Sciatic nerve (tissue), 2 donors: ENCODE data around the gene FRA10AC1. TPM values are rescaled to one million over a fixed set of nuclear protein-coding genes. Genes with fewer than 3 reads are reported as not detected.
"Not testable (repeated sequence)": the region's sequence is repeated elsewhere in the genome, so short reads cannot be mapped to it uniquely, and the experiment has no call there.

ENCODE experiments used
- ATAC-seq: fragments of 200-7000 bp; cut with Tn5 transposase; one replicate; pipeline ENCODE4 v1.9.1; 2020; ENCODE audit warnings: mild to moderate bottlenecking, moderate library complexity
- DNase-seq: peaks from one replicate; pipeline ENCODE4 v3.0.0-alpha.2; 2020; ENCODE audit warnings: low spot score
- intact Hi-C: fragments of 100-400 bp; cut with DNase I; formaldehyde crosslinking; loops from one replicate; pipeline ENCODE4 v1.14.2; 2022
- total RNA-seq: library from RNA; stranded (reverse); fragmentation: NEBNext Ultra II Directional; extraction: Animal tissue kit (Norgen Biotek cat#: 25700); gene quantifications from one replicate; pipeline ENCODE4 v1.2.1, GENCODE V29; 2021
- donor health status: DM: no; HTN: no; CAD: no.
- donor health status: DM: no; HTN: no; CAD: no.

FRA10AC1 gene
- total RNA-seq, 1 donor from 2014 or later = 40.9 TPM

DNA sequence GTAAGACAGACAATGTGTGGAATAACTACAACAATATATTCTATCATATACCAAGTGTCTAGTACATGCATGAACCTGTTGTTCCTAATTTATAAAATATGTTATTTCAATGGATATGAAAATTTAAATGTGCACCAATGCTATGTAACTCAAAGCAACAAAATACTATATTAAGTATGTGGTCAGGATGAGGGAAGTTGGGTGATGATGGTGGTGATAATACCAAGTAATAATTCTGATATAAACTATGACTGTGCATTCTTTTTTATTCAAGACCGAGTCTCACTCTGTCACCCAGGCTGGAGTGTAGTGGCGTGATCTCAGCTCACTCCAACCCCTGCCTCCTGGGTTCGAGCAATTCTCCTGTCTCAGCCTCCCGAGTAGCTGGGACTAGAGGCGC is 2.1 kb upstream of the FRA10AC1 start:
- DNase-seq (no peak), ATAC-seq (no peak)
- intact Hi-C loops = no loop called here

DNA sequence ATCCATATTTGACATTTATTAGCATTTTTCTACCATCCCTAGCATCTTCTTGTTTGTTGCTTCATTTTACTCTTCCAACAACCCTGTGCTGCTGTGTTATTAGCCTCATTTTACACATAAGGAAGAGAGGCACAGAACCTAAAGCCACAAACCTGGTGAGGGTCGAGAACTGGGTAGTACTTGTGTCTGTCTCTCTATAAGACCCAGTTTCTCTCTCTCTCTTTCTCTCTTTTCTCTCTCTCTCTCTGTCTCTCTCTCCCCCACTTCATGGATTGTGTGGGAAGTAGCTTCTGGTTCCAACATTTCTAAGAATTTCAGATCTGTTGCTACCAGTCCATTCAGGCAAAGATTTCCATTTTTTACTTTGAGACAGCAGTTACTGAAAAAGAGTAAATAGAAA is 1.4 kb upstream of the FRA10AC1 start:
- DNase-seq = no peak
- intact Hi-C loops = no loop called here
- no peak for ATAC-seq

DNA sequence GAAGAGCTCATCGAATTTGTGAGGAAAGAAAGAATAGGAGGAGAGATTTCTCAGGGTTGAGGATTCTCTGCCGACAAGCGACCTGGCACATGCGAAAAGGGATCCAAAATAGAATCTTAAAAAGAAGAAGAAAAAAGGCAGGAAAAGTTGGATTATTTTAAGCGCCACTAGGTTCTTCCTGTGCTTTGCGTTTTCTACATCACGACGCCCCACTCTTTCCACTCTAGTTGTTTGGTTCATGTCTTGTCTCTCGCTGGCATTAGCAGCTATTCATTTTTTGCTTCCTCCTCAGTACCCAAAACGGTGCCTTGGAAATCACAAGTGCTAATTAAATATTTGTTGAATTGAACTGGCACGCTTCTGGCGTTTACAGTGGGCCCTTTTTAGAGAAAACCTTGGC is 674 bp upstream of the FRA10AC1 start:
- peak; percentile 26 for ATAC-seq
- DNase-seq = no peak
- intact Hi-C loops = no loop called here

DNA sequence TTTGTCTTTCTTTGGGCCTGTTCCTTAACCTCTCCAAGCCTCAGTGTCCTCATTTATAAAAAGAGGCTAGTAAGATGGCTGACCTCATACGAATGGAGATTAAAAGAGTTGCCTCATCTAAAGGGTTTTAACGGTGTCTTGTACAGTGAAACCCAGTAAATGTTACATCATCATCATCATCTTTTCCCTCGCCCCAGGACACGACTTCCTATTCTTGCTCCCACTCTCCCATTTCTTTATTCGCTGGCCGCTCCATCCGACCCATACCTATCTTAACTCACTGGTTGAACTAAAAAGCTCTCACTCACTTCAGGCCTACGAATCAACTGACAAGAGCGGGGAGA is 554 bp downstream of the FRA10AC1 start:
- intact Hi-C loops = no loop called here
- DNase-seq (no peak), ATAC-seq (peak; percentile 27)

DNA sequence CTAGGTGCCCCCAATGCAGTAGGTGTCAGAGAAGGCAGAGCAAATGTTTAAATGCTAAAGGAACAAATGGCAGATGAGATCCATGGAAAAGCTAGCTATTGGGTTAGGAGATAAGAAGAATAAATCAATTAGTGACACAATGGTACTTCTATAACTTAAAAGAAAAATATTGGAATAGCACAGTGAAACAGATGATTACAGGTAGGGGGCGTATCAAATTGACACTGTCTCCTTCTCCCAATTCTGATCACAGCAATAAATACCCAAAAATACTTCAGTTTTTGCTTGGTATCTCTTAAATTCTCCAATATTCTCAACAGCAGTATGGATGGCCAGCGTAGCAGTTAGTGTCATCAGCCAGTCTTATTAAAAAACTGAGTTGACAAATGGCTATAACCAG is 5.2 kb downstream of the FRA10AC1 start:
- DNase-seq (no peak), ATAC-seq (no peak)
- intact Hi-C loops = no loop called here

DNA sequence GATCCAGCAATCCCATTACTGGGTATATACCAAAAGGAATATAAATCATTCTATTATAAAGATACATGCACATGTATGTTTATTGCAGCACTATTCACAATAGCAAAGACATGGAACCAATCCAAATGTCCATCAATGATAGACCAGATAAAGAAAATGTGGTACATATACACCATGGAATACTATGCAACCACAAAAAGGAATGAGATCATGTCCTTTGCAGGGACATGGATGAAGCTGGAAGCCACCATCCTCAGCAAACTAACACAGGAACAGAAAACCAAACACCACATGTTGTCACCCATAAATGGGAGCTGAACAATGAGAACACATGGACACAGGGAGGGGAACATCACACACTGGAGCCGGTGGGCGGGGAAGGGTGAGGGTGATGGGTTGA is 5.8 kb downstream of the FRA10AC1 start:
- intact Hi-C loops, ATAC-seq: not testable (repeated sequence)

DNA sequence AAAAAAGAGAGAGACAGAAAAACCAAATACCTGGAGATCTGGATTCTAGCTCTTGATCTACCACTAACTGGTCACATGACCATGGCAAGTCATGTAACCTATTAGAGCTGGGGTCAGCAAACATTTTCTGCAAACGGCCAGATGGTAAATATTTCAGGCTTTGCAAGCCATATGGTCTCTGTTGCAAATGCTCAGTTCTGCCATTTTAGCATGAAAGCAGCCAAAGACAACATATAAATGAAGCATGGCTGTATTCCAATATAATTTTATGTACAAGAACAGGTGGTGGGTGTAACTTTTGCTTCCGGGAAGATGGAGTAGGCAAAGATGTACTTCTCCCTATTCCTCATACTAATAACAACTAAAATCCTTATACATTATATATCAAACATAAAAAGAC is 6.7 kb downstream of the FRA10AC1 start:
- intact Hi-C loops = no loop called here
- ATAC-seq (no peak), DNase-seq (no peak)

More for the DNA sequence above, 5.8 kb downstream of the FRA10AC1 start:
- not testable (repeated sequence) for DNase-seq

DNA sequence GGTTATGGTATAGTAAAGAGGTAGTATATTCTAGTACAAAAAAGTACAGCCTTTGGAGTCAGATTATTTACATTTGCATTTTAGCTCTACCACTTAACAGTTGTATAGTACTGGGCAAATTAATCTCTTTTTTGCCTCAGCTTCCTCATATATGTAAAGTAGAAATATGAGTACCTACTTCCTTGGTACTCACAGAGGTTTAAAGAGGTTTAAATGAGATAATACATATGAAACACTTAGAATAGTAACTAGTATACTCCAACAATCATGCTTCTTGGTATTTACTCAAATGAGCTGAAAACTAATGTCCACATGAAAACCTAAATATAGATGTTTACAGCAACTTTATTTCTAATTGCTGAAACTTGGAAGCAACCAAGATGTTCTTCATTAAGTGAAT is 14.7 kb downstream of the FRA10AC1 start:
- DNase-seq (no peak), ATAC-seq (no peak)
- intact Hi-C loops = no loop called here

DNA sequence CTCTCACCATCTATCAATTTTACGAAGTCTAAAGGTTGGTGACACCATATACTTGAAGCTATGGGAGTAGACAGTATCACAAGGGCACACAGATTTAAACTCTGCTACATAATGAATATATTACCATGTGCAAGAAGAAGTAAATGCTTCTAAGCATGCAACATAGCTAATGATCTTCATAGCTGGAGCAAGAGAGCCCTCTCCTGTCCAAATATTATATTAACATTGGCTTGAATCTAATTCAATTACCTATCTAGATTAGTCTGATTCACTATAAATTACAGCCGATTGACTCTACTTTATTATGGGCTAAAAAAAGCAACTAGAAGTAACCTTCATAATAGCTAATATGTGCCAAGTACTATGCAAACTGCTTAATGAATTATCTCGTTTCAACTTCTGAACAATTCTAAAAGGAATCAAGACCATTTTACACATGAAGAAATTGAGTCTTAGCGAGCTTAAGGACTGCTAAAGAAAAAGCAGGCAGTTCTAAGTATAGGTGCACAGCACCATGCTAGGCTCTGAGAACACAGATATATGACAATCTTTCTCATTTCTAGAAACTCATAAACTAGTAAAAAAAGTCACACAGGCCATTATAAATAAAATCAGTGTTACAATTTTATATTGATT is 21.9 kb downstream of the FRA10AC1 start:
- DNase-seq = no peak
- no peak for ATAC-seq
- intact Hi-C loops = no loop called here

DNA sequence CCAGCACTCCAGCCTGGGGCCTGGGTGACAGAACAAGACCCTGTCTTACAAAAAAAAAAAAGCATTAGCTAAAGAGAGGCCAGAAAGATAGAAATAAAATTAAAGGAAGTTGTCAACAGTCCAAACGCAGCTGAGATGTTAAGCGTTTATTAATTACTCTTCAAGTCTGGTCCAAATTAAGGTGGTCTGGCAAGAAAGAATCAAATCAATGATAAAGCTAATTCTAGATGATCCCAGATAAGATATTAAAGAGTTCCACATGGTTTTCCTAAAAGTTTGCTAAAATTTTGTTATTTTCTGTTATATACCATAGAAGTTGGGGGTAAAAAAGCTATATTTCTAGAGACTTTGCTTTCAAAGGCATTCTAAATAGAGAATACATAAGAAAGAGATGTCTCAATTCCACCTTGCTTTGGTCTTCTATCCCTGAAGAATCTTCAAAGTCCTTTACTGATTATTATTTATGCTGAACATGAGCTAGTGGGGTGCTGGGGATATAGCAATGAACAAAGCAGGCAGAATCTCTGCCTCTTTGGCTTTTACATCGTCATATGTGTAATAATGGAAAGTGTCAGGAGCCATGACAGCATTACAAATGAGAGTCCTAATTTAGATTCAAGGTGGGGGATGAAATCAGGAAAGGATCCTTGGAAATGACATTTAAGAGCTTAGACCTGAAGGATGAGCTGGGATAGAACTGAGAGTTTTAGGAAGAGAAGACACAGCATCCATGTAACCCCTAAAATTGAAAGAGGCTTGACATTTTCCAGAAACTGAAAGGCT is 23.4 kb downstream of the FRA10AC1 start:
- intact Hi-C loops = no loop called here
- no peak for ATAC-seq
- no peak for DNase-seq

DNA sequence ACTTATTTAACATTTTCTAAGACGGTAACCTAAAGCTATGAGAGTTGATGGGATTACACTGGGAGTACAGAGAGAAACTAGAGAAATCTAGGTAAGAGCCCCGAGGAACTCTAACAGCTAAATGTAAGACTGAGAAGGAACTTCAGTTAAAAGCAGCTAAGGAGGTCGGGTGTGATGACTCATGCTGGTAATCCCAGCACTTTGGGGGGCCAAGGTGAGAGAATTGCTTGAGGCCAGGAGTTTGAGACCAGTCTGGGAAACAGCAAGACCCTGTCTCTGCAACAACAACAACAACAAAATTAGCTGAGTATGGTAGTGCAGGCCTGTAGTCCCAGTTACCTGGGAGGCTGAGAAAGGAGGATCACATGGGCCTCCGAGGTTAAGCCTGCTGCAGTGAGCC is 24.0 kb downstream of the FRA10AC1 start:
- intact Hi-C loops = no loop called here
- no peak for ATAC-seq
- no peak for DNase-seq

DNA sequence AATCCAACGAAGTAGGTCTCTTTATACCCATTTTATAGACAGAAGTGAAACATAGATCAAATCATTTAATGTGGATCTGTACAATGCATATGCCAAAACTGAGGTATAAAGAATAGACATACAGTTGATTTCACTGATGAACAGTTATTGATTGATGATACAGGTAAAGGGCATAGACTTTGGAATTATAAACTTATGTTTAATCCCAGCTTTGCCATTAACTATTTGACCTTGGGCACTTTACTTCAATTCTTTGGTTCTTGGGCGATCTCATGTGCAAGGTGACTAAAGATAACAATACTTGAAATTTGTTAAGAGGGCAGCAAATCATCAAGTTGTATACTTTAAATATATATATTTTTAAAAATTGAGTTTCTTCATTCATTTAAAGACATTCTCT is 28.6 kb downstream of the FRA10AC1 start:
- ATAC-seq (no peak), DNase-seq (no peak)
- intact Hi-C loops = no loop called here

DNA sequence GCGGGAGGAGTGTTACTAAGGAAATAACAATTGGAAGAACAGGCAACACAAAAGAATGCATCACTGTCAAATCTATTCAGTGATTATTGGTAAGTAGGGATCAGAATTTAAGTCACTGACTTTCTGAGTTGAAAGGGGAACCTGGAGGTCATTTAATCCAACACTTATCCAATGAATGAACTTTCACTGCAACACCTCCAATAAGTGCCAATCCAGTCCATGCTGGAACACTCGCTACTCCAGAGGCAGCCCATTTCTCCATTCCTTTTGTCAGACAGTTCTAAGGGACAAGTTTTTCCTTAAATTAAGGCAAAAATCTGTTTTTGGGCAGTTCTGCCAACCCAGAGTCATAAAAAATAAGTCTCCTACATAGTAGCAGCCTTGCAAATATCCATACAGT is 29.5 kb downstream of the FRA10AC1 start:
- no peak for ATAC-seq
- intact Hi-C loops = no loop called here
- no peak for DNase-seq

DNA sequence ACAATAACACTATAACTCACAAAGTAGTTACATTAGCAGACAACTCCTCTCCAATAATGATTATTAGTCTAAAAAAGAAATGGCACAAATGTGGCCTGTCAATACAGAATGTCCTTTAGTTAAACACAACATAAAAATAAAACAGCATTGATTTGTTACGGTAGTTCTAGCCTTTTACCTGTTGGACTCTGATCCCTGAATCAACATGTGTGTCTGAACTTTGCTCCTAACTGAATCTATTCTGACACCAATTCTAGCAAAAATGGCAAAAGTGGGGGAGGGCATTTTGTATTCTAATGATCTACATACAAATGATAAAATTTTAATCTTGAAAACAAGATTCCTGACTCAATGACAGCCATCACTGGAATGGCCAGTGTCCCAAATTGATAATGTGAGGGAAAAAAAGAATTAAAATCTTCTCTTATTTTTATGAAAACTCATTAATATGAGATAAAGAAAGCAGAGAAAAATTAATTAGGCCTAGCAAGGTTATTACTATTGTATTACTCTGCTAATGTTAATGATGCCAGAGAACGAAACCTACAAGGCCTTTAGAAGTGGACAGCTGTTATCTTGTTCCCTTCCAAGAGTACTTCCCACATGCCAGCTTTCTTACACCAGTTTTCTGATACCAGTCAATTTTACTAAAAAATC is 30.2 kb downstream of the FRA10AC1 start:
- DNase-seq (no peak), ATAC-seq (no peak)
- intact Hi-C loops = no loop called here

DNA sequence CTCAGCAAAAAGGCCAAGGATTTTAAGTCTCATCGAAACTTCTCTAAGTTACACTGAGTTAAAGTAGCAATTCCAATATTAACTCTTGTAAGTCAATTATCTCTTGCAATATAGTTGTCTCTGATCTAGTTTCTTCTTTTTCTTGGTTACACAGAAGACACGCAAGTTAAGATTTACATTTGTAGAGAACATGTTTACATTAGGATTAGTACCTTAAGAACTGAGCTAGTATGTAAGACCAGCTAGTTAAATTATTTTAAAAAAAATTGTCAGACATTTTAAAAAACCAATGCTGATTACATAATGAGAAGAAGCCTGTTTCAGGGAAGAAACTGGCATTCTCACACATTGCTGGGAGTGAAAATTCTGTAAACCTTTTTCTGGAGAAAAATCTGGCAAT is 31.4 kb downstream of the FRA10AC1 start:
- intact Hi-C loops = no loop called here
- DNase-seq (no peak), ATAC-seq (no peak)

DNA sequence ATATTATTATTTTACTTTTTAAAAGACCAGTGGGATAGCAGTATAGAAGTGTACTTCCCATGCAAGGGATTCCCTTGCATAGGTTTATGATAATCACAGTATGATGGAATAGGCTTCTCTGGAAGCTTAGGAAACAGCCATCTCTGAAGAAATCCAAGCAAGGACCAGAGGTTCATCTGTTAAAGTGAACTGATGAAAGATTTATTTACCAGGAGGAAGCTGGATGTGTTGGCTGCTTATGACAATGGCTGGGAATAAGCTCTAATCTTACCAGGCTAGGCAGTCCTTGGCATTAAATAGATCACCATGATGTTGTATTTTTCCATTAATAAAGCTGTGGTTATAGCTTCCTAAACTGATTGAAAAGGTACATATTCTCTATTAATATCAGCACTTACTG is 32.0 kb downstream of the FRA10AC1 start:
- DNase-seq (no peak), ATAC-seq (no peak)
- intact Hi-C loops = no loop called here

DNA sequence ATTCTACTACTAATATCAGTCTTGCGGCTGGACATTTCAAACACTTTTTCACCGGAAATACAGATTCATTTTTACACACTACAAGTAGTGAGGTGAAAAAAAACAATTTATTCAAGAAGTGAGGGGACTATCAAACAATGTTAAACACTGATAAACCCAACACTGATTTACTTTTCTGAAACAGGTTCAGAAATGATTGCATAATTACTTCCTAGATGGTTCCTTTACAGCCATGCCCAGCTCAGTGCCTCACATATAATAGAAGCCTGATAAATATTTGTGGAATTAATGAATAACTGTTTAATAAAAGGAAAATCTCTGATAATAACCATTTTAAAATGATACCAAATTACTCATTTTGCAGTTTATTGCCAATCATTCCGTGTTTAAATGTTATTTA is 34.6 kb downstream of the FRA10AC1 start:
- intact Hi-C loops = no loop called here
- ATAC-seq (no peak), DNase-seq (no peak)

DNA sequence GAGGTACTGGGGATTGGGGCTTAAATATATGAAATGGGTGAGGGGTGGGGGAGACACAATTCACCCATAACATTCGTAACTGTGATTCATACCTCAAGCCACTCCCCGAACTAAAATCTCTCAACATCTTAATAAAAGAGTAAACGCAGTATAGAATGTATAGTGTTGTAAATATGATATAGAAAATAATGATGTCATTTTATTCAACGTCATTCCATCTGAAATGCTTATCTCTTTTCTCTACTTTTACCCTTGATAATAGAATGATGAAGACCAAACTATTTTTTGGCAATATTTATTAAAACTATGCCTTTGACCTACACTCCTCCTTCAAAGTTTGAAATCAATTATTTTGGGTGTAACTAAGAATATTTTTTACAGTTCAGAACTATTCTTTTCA is 36.4 kb downstream of the FRA10AC1 start:
- intact Hi-C loops = no loop called here
- DNase-seq = no peak
- no peak for ATAC-seq

DNA sequence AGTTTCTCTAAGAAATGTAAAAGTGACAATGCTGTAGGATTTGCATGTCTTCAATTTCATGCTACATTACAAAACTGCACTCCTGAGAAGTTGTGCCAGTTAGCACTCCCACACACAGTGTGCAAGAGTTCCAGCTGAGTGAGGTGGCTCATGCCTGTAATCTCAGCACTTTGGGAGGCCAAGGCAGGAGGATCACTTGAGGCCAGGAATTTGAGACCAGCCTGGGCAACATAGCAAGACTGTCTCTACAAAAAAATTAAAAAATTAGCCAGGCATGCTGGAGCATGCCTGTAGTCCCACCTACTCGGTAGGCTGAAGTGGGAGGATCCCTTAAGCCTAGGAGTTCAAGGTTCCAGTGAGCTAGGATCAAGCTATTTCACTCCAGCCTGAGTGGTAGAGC is 44.6 kb downstream of the FRA10AC1 start:
- intact Hi-C loops = no loop called here
- no peak for ATAC-seq

DNA sequence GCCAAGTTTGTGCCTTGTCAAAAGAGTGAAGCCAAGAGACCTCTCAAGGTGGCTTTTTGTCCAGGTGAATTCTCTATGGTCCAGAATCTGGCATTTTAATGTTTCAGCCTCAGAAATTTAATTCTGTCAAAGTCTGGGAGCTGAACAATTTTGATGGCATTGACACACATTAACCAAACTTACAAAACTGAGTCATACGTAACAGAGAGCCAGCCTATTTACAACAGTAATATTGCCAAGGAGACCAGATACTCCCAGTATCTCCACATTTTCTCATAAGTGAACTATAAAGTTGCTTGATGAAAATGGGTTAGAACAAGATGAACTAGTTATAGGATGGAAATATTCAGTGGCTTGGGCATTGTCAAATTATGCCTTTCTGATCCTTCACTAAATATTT is 46.2 kb downstream of the FRA10AC1 start:
- DNase-seq = no peak
- no peak for ATAC-seq
- intact Hi-C loops = no loop called here

More for the DNA sequence above, 44.6 kb downstream of the FRA10AC1 start:
- no peak for DNase-seq

DNA sequence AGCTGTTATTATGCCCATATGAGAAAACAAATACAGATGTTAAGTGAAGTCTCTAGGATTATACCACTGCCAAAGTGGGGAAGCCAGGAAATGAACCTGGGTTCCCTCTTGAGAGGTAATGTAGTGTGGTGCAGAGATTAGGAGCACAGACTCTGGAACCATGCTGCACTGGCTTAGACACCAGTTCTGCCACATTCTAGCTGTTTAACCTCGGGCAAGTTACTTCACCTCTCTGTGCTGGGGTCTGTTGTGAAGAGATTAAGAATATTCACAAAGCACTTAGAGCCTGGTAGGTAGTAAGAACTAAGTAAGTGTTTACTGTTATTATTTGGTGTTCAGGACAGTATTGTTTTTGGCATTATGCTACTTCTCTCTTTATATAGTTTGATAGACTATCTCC is 48.2 kb downstream of the FRA10AC1 start:
- no peak for DNase-seq
- no peak for ATAC-seq
- intact Hi-C loops = no loop called here
